Thyroid gland (tissue), 4 donors: Measurements from ENCODE around the gene ASPRV1. TPM values are rescaled to one million over a fixed set of nuclear protein-coding genes. Genes with fewer than 3 reads are reported as not detected.

Experiments used
- DNase-seq, 2 donors: peaks; one replicate each; pipeline ENCODE4 v3.0.0-alpha.2; 2019
- H3K27ac ChIP-seq, 3 donors: fragments of 200-600 bp; sonication (generic); 1 replicate in 2 of 3; 2 replicates in 1 of 3; pipeline ENCODE4 v1.5.1; 2016 to 2019; ENCODE audit warnings: mild to moderate bottlenecking in 1 of 3, moderate library complexity in 1 of 3
- H3K27me3 ChIP-seq: fragments of 200-600 bp; sonication (generic); one replicate; pipeline ENCODE4 v1.5.1; 2019
- H3K36me3 ChIP-seq, 2 donors: fragments of 200-600 bp; sonication (generic); one replicate each; pipeline ENCODE4 v1.5.1; 2016 to 2019
- H3K4me1 ChIP-seq, 2 donors: fragments of 200-600 bp; sonication (generic); one replicate each; pipeline ENCODE4 v1.5.1; 2017 to 2019
- H3K4me3 ChIP-seq, 3 donors: fragments of 200-600 bp; sonication (generic); replicated peaks in 1 of 3; 1 replicate in 2 of 3; 2 replicates in 1 of 3; pipeline ENCODE4 v1.5.1; 2016; ENCODE audit warnings: mild to moderate bottlenecking in 1 of 3
- H3K9me3 ChIP-seq: fragments of 200-600 bp; sonication (generic); one replicate; pipeline ENCODE4 v1.5.1; 2017
- CTCF ChIP-seq, 6 experiments: fragments of 200-600 bp in 3 of 6; fragments of 450-650 bp in 3 of 6; sonication (generic) in 3 of 6; IDR thresholded peaks; one replicate each; pipeline ENCODE4 v1.5.1; 2016 to 2019; ENCODE audit warnings: antibody characterized with exemption in 6 of 6, mild to moderate bottlenecking in 2 of 6, inconsistent platforms in 1 of 6, moderate library complexity in 1 of 6
- POLR2A ChIP-seq, 2 donors: fragments of 450-650 bp; IDR thresholded peaks; one replicate each; pipeline ENCODE4 v1.6.1; 2017; ENCODE audit warnings: antibody characterized with exemption in 2 of 2, mild to moderate bottlenecking in 2 of 2, moderate library complexity in 1 of 2
- WGBS, 2 donors: methylation state at CpG; one replicate each; pipeline ENCODE4 v1.1.5; 2017; 5-methylcytosine and 5-hydroxymethylcytosine counted together
- intact Hi-C: fragments of 100-400 bp; cut with DNase I; formaldehyde crosslinking; loops from one replicate; pipeline ENCODE4 v1.15.1; 2023
- total RNA-seq, 4 donors: library from RNA; depleted of rRNA; stranded (reverse); fragments of >200 nt; gene quantifications; one replicate each; pipeline ENCODE4 v1.2.3, GENCODE V29; 2016

The ASPRV1 gene
- total RNA-seq, 4 donors from 2014 or later = 0.89 to 2.0 (median 1.5) TPM

- intact Hi-C loops = loop anchor here (10.0 kb wide), 1 partner anchor 130 kb away; no protein-coding TSS in a partner anchor
- no peak overlapping the region for H3K27ac ChIP-seq
- 72 to 77% methylated on average over 1 of the region's 1 CpG for WGBS, 2 donors
Observed at GRCh38 chr2:69934614-69934908, 26.9 kb downstream of the ASPRV1 start.

GRCh38 chr2:69933839-69934613, 27.4 kb downstream of the ASPRV1 start:
- intact Hi-C loops = loop anchor here (10.0 kb wide), 1 partner anchor 131 kb away; no protein-coding TSS in a partner anchor
- no peaks in the 10 kb centered on the region for H3K27me3 ChIP-seq
- no peak for DNase-seq
- WGBS, 2 donors = 59 to 67% methylated on average over 4 of the region's 4 CpGs
- H3K4me1 ChIP-seq = peaks cover 4 to 9% of the 10 kb centered on the region in 2 donors
- H3K4me3 ChIP-seq = no peak overlapping the region
- no peaks in the 10 kb centered on the region for H3K9me3 ChIP-seq
- no peak overlapping the region for H3K27ac ChIP-seq
- no peak for TF ChIP-seq CTCF (IDR thresholded peaks at IDR 0.05)
- TF ChIP-seq POLR2A (IDR thresholded peaks at IDR 0.05) = no peak
- peaks cover 23 to 33% of the 10 kb centered on the region in 2 donors for H3K36me3 ChIP-seq

More at GRCh38 chr2:69934614-69934908, 26.9 kb downstream of the ASPRV1 start:
- Histone ChIP-seq H3K4me3 (no peak overlapping the region), H3K9me3 (no peaks in the 10 kb centered on the region), H3K27me3 (no peaks in the 10 kb centered on the region), H3K36me3 (peaks cover 29 to 38% of the 10 kb centered on the region in 2 donors), H3K4me1 (peaks cover 4 to 9% of the 10 kb centered on the region in 2 donors)
- TF ChIP-seq CTCF (IDR thresholded peaks at IDR 0.05) (no peak), POLR2A (IDR thresholded peaks at IDR 0.05) (no peak)
- no peak for DNase-seq

- no peaks in the 10 kb centered on the region for H3K9me3 ChIP-seq
- DNase-seq = no peak
- intact Hi-C loops = loop anchor here (10.0 kb wide), 1 partner anchor 131 kb away; no protein-coding TSS in a partner anchor
- H3K4me1 ChIP-seq = peaks cover 4 to 9% of the 10 kb centered on the region in 2 donors
- no peak overlapping the region for H3K27ac ChIP-seq
- H3K27me3 ChIP-seq = no peaks in the 10 kb centered on the region
- H3K36me3 ChIP-seq = peaks cover 21 to 26% of the 10 kb centered on the region in 2 donors
- no peak overlapping the region for H3K4me3 ChIP-seq
- TF ChIP-seq CTCF (IDR thresholded peaks at IDR 0.05) (no peak), POLR2A (IDR thresholded peaks at IDR 0.05) (no peak)
Observed at GRCh38 chr2:69933254-69933828, 28.1 kb downstream of the ASPRV1 start.

GRCh38 chr2:69932596-69932922, 28.9 kb downstream of the ASPRV1 start:
- peaks cover 15 to 18% of the 10 kb centered on the region in 2 donors for H3K36me3 ChIP-seq
- WGBS, 2 donors = 76 to 86% methylated on average over 1 of the region's 1 CpG
- H3K27ac ChIP-seq = no peak overlapping the region
- TF ChIP-seq POLR2A (IDR thresholded peaks at IDR 0.05) = no peak
- TF ChIP-seq CTCF (IDR thresholded peaks at IDR 0.05) = no peak
- intact Hi-C loops = loop anchor here (10.0 kb wide), 1 partner anchor 132 kb away; no protein-coding TSS in a partner anchor
- H3K4me3 ChIP-seq = no peak overlapping the region
- no peak for DNase-seq
- H3K9me3 ChIP-seq = no peaks in the 10 kb centered on the region
- peaks cover 4 to 9% of the 10 kb centered on the region in 2 donors for H3K4me1 ChIP-seq
- no peaks in the 10 kb centered on the region for H3K27me3 ChIP-seq
